Measurements from ENCODE around the gene ZNF575. TPM values are rescaled to one million over a fixed set of nuclear protein-coding genes. Genes with fewer than 3 reads are reported as not detected.
"Not testable (repeated sequence)": the region's sequence is repeated elsewhere in the genome, so short reads cannot be mapped to it uniquely, and the experiment has no call there.

The ZNF575 gene
- total RNA-seq, 2 experiments from 2014 or later: 2.9 to 3.7 TPM

GRCh38 chr19:43502419-43502976 lies 30.5 kb upstream of the ZNF575 start:
- peaks cover 21% of the 10 kb centered on the region for H3K4me1 Mint-ChIP-seq
- peaks cover 7% of the 10 kb centered on the region for H3K36me3 Mint-ChIP-seq
- ATAC-seq (no peak), DNase-seq (no peak)
- no peaks in the 10 kb centered on the region for H3K27me3 Mint-ChIP-seq
- no peak overlapping the region for H3K4me3 Mint-ChIP-seq
- H3K27ac Mint-ChIP-seq: no peak overlapping the region
- H3K9me3 Mint-ChIP-seq (ENCODE audit: low read depth): no peaks in the 10 kb centered on the region
- CTCF ChIA-PET: interaction anchor here (0.8 to 4.0 kb wide), 6 partner anchors 9 to 93 kb away, joined by 3 to 28 read pairs (median 6); partner anchors contain the start of genes IRGQ and ZNF576

GRCh38 chr19:43503501-43504425 lies 29.2 kb upstream of the ZNF575 start:
- H3K9me3 Mint-ChIP-seq (ENCODE audit: low read depth): no peaks in the 10 kb centered on the region
- H3K27me3 Mint-ChIP-seq: no peaks in the 10 kb centered on the region
- ATAC-seq (peak; percentile 95), DNase-seq (peak; percentile 99)
- peaks cover 12% of the 10 kb centered on the region for H3K36me3 Mint-ChIP-seq
- H3K27ac Mint-ChIP-seq: peak overlapping the region; percentile 91
- H3K4me1 Mint-ChIP-seq: peaks cover 21% of the 10 kb centered on the region
- peak overlapping the region; percentile 97 for H3K4me3 Mint-ChIP-seq
- CTCF ChIA-PET: interaction anchor here (0.8 to 4.5 kb wide), 13 partner anchors 9 to 91 kb away, joined by 3 to 31 read pairs (median 4); partner anchors contain the start of genes IRGQ, ZNF575 and ZNF576

- Mint-ChIP-seq H3K4me3 (peak within 1 kb of the TSS; percentile 97), H3K36me3 (peaks cover 14% of the 10 kb centered on the region), H3K27me3 (no peaks in the 10 kb centered on the region), H3K9me3 (ENCODE audit: low read depth) (no peaks in the 10 kb centered on the region), H3K4me1 (peaks cover 21% of the 10 kb centered on the region), H3K27ac (peak within 1 kb of the TSS; percentile 91)
- DNase-seq (peak; percentile 63), ATAC-seq (peak; percentile 54)
- CTCF ChIA-PET: interaction anchor here (0.8 to 4.5 kb wide), 15 partner anchors 9 to 90 kb away, joined by 3 to 31 read pairs (median 4); partner anchors contain the start of genes IRGQ, ZNF575 and ZNF576
These were observed 28.4 kb upstream of the ZNF575 start, which contains the start of gene PHLDB3 for GRCh38 chr19:43504426-43505185. TSS of gene PHLDB3 (minus strand) at chr19:43504746. CDS start at chr19:43504118, 628 bp downstream.

GRCh38 chr19:43505186-43505456 lies 27.9 kb upstream of the ZNF575 start:
- Mint-ChIP-seq H3K9me3 (ENCODE audit: low read depth) (no peaks in the 10 kb centered on the region), H3K36me3 (peaks cover 18% of the 10 kb centered on the region), H3K4me3 (peak overlapping the region; percentile 97), H3K27me3 (no peaks in the 10 kb centered on the region), H3K27ac (peak overlapping the region; percentile 26), H3K4me1 (peaks cover 21% of the 10 kb centered on the region)
- DNase-seq: no peak
- no peak for ATAC-seq
- CTCF ChIA-PET: interaction anchor here (0.7 to 4.5 kb wide), 10 partner anchors 8 to 90 kb away, joined by 3 to 31 read pairs (median 4); partner anchors contain the start of genes IRGQ and ZNF576

GRCh38 chr19:43505941-43506340 lies 27.0 kb upstream of the ZNF575 start:
- peak overlapping the region; percentile 65 for H3K27ac Mint-ChIP-seq
- no peak overlapping the region for H3K4me3 Mint-ChIP-seq
- H3K27me3 Mint-ChIP-seq: no peaks in the 10 kb centered on the region
- no peak for DNase-seq
- peaks cover 21% of the 10 kb centered on the region for H3K36me3 Mint-ChIP-seq
- no peak for ATAC-seq
- H3K9me3 Mint-ChIP-seq (ENCODE audit: low read depth): no peaks in the 10 kb centered on the region
- peaks cover 21% of the 10 kb centered on the region for H3K4me1 Mint-ChIP-seq
- CTCF ChIA-PET: interaction anchor here (0.7 to 4.5 kb wide), 6 partner anchors 13 to 73 kb away, joined by 3 to 31 read pairs (median 8); no protein-coding TSS in a partner anchor

GRCh38 chr19:43506629-43507028 lies 26.4 kb upstream of the ZNF575 start:
- DNase-seq (no peak), ATAC-seq (no peak)
- H3K4me3 Mint-ChIP-seq: no peak overlapping the region
- CTCF ChIA-PET: interaction anchor here (4.0 to 4.5 kb wide), 2 partner anchors 13 to 60 kb away, joined by 28 to 31 read pairs; no protein-coding TSS in a partner anchor
- H3K4me1 Mint-ChIP-seq: peaks cover 21% of the 10 kb centered on the region
- H3K27me3 Mint-ChIP-seq: no peaks in the 10 kb centered on the region
- no peaks in the 10 kb centered on the region for H3K9me3 Mint-ChIP-seq (ENCODE audit: low read depth)
- H3K27ac Mint-ChIP-seq: no peak overlapping the region
- peaks cover 23% of the 10 kb centered on the region for H3K36me3 Mint-ChIP-seq

- no peak overlapping the region for H3K4me3 Mint-ChIP-seq
- ATAC-seq (no peak), DNase-seq (no peak)
- H3K27me3 Mint-ChIP-seq: no peaks in the 10 kb centered on the region
- no peak overlapping the region for H3K27ac Mint-ChIP-seq
- CTCF ChIA-PET: interaction anchor here (1.0 to 1.6 kb wide), 2 partner anchors 11 to 61 kb away, joined by 3 to 4 read pairs; no protein-coding TSS in a partner anchor
- peaks cover 23% of the 10 kb centered on the region for H3K36me3 Mint-ChIP-seq
- no peaks in the 10 kb centered on the region for H3K9me3 Mint-ChIP-seq (ENCODE audit: low read depth)
- H3K4me1 Mint-ChIP-seq: peaks cover 19% of the 10 kb centered on the region
These were observed 25.1 kb upstream of the ZNF575 start for GRCh38 chr19:43507880-43508279.

GRCh38 chr19:43510713-43511112 lies 22.3 kb upstream of the ZNF575 start:
- Mint-ChIP-seq H3K36me3 (peaks cover 27% of the 10 kb centered on the region), H3K9me3 (ENCODE audit: low read depth) (no peaks in the 10 kb centered on the region), H3K27ac (no peak overlapping the region), H3K4me3 (no peak overlapping the region), H3K27me3 (no peaks in the 10 kb centered on the region), H3K4me1 (peaks cover 2% of the 10 kb centered on the region)
- DNase-seq: no peak
- CTCF ChIA-PET: interaction anchor here (1.1 to 2.5 kb wide), 4 partner anchors 9 to 64 kb away, joined by 3 to 8 read pairs (median 5); no protein-coding TSS in a partner anchor
- no peak for ATAC-seq

GRCh38 chr19:43511324-43511723 lies 21.7 kb upstream of the ZNF575 start:
- Mint-ChIP-seq H3K27ac (no peak overlapping the region), H3K27me3 (no peaks in the 10 kb centered on the region), H3K4me3 (no peak overlapping the region), H3K9me3 (ENCODE audit: low read depth) (no peaks in the 10 kb centered on the region), H3K4me1 (peaks cover 3% of the 10 kb centered on the region), H3K36me3 (peaks cover 26% of the 10 kb centered on the region)
- ATAC-seq: no peak
- DNase-seq: no peak
- CTCF ChIA-PET: interaction anchor here (1.2 to 2.5 kb wide), 2 partner anchors 8 to 64 kb away, joined by 4 to 8 read pairs; no protein-coding TSS in a partner anchor

- not testable (repeated sequence) for H3K9me3 Mint-ChIP-seq (ENCODE audit: low read depth); H3K4me1 Mint-ChIP-seq; H3K4me3 Mint-ChIP-seq; DNase-seq; H3K27me3 Mint-ChIP-seq; ATAC-seq; H3K27ac Mint-ChIP-seq
- CTCF ChIA-PET: interaction anchor here (0.8 kb wide), 1 partner anchor 65 kb away, joined by 3 read pairs; no protein-coding TSS in a partner anchor
- peaks cover 28% of the 10 kb centered on the region for H3K36me3 Mint-ChIP-seq
These were observed 20.6 kb upstream of the ZNF575 start for GRCh38 chr19:43512399-43512798.

- peaks cover 9% of the 10 kb centered on the region for H3K4me1 Mint-ChIP-seq
These were observed 14.9 kb upstream of the ZNF575 start for GRCh38 chr19:43518051-43518450.

GRCh38 chr19:43519436-43520088 lies 13.4 kb upstream of the ZNF575 start:
- Mint-ChIP-seq H3K4me3 (no peak overlapping the region), H3K36me3 (peaks cover 14% of the 10 kb centered on the region)

More at GRCh38 chr19:43518051-43518450, 14.9 kb upstream of the ZNF575 start:
- H3K27me3 Mint-ChIP-seq: no peaks in the 10 kb centered on the region
- ATAC-seq: no peak
- H3K9me3 Mint-ChIP-seq (ENCODE audit: low read depth): no peaks in the 10 kb centered on the region
- peaks cover 17% of the 10 kb centered on the region for H3K36me3 Mint-ChIP-seq
- no peak overlapping the region for H3K27ac Mint-ChIP-seq
- no peak overlapping the region for H3K4me3 Mint-ChIP-seq
- CTCF ChIA-PET: interaction anchor here (0.9 to 13.4 kb wide), 11 partner anchors 11 to 89 kb away, joined by 3 to 274 read pairs (median 10); partner anchors contain the start of genes IRGQ, PHLDB3 and ZNF576
- DNase-seq: no peak

More at GRCh38 chr19:43519436-43520088, 13.4 kb upstream of the ZNF575 start:
- Mint-ChIP-seq H3K9me3 (ENCODE audit: low read depth) (no peaks in the 10 kb centered on the region), H3K27me3 (no peaks in the 10 kb centered on the region), H3K27ac (no peak overlapping the region), H3K4me1 (peaks cover 13% of the 10 kb centered on the region)
- CTCF ChIA-PET: interaction anchor here (0.7 to 13.4 kb wide), 39 partner anchors 9 to 416 kb away, joined by 3 to 274 read pairs (median 6); partner anchors contain the start of genes IRGQ, PHLDB3, PINLYP and XRCC1
- ATAC-seq (peak; percentile 49), DNase-seq (peak; percentile 81)
